ENCODE measurements around the gene ARRDC3.
"Not testable (repeated sequence)": the region's sequence is repeated elsewhere in the genome, so short reads cannot be mapped to it uniquely, and the experiment has no call there.

The ARRDC3 gene

GRCh38 chr5:91383027-91383955 lies at the start of gene ARRDC3:
Gene ARRDC3 (minus strand): TSS chr5:91383317. CDS start chr5:91383092, 225 bp downstream.
- peak within 1 kb of the TSS; percentile 90 for H3K4me3 ChIP-seq (ENCODE audit: low read depth, low read length)
- DNase-seq (ENCODE audit: low read depth): peak; percentile 87

- H3K4me3 ChIP-seq (ENCODE audit: low read depth, low read length): no peak overlapping the region
- DNase-seq (ENCODE audit: low read depth): no peak
Observed at GRCh38 chr5:91430949-91431348, 47.8 kb upstream of the ARRDC3 start.

GRCh38 chr5:91424638-91425436 lies 41.7 kb upstream of the ARRDC3 start:
- H3K4me3 ChIP-seq (ENCODE audit: low read depth, low read length): no peak overlapping the region
- DNase-seq (ENCODE audit: low read depth): no peak

- H3K4me3 ChIP-seq (ENCODE audit: low read depth, low read length): no peak overlapping the region
- no peak for DNase-seq (ENCODE audit: low read depth)
Observed at GRCh38 chr5:91423871-91424270, 40.8 kb upstream of the ARRDC3 start.

- no peak for DNase-seq (ENCODE audit: low read depth)
- H3K4me3 ChIP-seq (ENCODE audit: low read depth, low read length): no peak overlapping the region
Observed at GRCh38 chr5:91420879-91421278, 37.8 kb upstream of the ARRDC3 start.

GRCh38 chr5:91419571-91420537 lies 36.7 kb upstream of the ARRDC3 start:
- H3K4me3 ChIP-seq (ENCODE audit: low read depth, low read length): no peak overlapping the region
- DNase-seq (ENCODE audit: low read depth): no peak

GRCh38 chr5:91419136-91419535 lies 36.0 kb upstream of the ARRDC3 start:
- no peak for DNase-seq (ENCODE audit: low read depth)
- H3K4me3 ChIP-seq (ENCODE audit: low read depth, low read length): no peak overlapping the region

- H3K4me3 ChIP-seq (ENCODE audit: low read depth, low read length): no peak overlapping the region
- no peak for DNase-seq (ENCODE audit: low read depth)
Observed at GRCh38 chr5:91418158-91418557, 35.0 kb upstream of the ARRDC3 start.

- no peak overlapping the region for H3K4me3 ChIP-seq (ENCODE audit: low read depth, low read length)
- DNase-seq (ENCODE audit: low read depth): peak; percentile 28
Observed at GRCh38 chr5:91417219-91417618, 34.1 kb upstream of the ARRDC3 start.

GRCh38 chr5:91416491-91416890 lies 33.4 kb upstream of the ARRDC3 start:
- DNase-seq (ENCODE audit: low read depth): no peak
- H3K4me3 ChIP-seq (ENCODE audit: low read depth, low read length): no peak overlapping the region

GRCh38 chr5:91409304-91409703 lies 26.2 kb upstream of the ARRDC3 start:
- H3K4me3 ChIP-seq (ENCODE audit: low read depth, low read length): no peak overlapping the region
- DNase-seq (ENCODE audit: low read depth): no peak

- DNase-seq (ENCODE audit: low read depth): no peak
- no peak overlapping the region for H3K4me3 ChIP-seq (ENCODE audit: low read depth, low read length)
Observed at GRCh38 chr5:91408710-91409109, 25.6 kb upstream of the ARRDC3 start.

- no peak overlapping the region for H3K4me3 ChIP-seq (ENCODE audit: low read depth, low read length)
- no peak for DNase-seq (ENCODE audit: low read depth)
Observed at GRCh38 chr5:91407204-91407603, 24.1 kb upstream of the ARRDC3 start.

GRCh38 chr5:91403438-91403837 lies 20.3 kb upstream of the ARRDC3 start:
- DNase-seq (ENCODE audit: low read depth): no peak
- H3K4me3 ChIP-seq (ENCODE audit: low read depth, low read length): no peak overlapping the region

GRCh38 chr5:91401175-91401574 lies 18.1 kb upstream of the ARRDC3 start:
- no peak overlapping the region for H3K4me3 ChIP-seq (ENCODE audit: low read depth, low read length)
- no peak for DNase-seq (ENCODE audit: low read depth)

GRCh38 chr5:91397791-91398190 lies 14.7 kb upstream of the ARRDC3 start:
- H3K4me3 ChIP-seq (ENCODE audit: low read depth, low read length): no peak overlapping the region
- DNase-seq (ENCODE audit: low read depth): no peak

- no peak overlapping the region for H3K4me3 ChIP-seq (ENCODE audit: low read depth, low read length)
- no peak for DNase-seq (ENCODE audit: low read depth)
Observed at GRCh38 chr5:91390268-91390667, 7.2 kb upstream of the ARRDC3 start.

- H3K4me3 ChIP-seq (ENCODE audit: low read depth, low read length); DNase-seq (ENCODE audit: low read depth): not testable (repeated sequence)
Observed at GRCh38 chr5:91389555-91389954, 6.4 kb upstream of the ARRDC3 start.

- DNase-seq (ENCODE audit: low read depth): no peak
Observed at GRCh38 chr5:91388362-91388761, 5.2 kb upstream of the ARRDC3 start.

More at GRCh38 chr5:91388362-91388761, 5.2 kb upstream of the ARRDC3 start:
- H3K4me3 ChIP-seq (ENCODE audit: low read depth, low read length): no peak overlapping the region

All from skeletal muscle cell (primary cell).